NCI-H1105 (cell line): ENCODE measurements around the gene SZT2.
"Not testable (repeated sequence)": the region's sequence is repeated elsewhere in the genome, so short reads cannot be mapped to it uniquely, and the experiment has no call there.

Experiments used
- DNase-seq: peaks from one replicate; lab custom pipeline; 2025; lab: John Stamatoyannopoulos, UW

The SZT2 gene

GRCh38 chr1:43388613-43389012, 1.1 kb upstream of the SZT2 start:
- no peak for DNase-seq

- DNase-seq: no peak
These were observed 3.0 kb downstream of the SZT2 start for GRCh38 chr1:43392702-43393101.

GRCh38 chr1:43395523-43395922, 5.8 kb downstream of the SZT2 start:
- no peak for DNase-seq

- no peak for DNase-seq
These were observed 6.4 kb downstream of the SZT2 start for GRCh38 chr1:43396059-43396458.

GRCh38 chr1:43398227-43398626, 8.5 kb downstream of the SZT2 start:
- DNase-seq: no peak

GRCh38 chr1:43400441-43400840, 10.7 kb downstream of the SZT2 start:
- not testable (repeated sequence) for DNase-seq

- no peak for DNase-seq
These were observed 12.6 kb downstream of the SZT2 start for GRCh38 chr1:43402089-43402865.

GRCh38 chr1:43404353-43404752, 14.7 kb downstream of the SZT2 start:
- no peak for DNase-seq

GRCh38 chr1:43405219-43405875, 15.6 kb downstream of the SZT2 start:
- DNase-seq: no peak

GRCh38 chr1:43405876-43406234, 16.2 kb downstream of the SZT2 start:
- DNase-seq: no peak

GRCh38 chr1:43410571-43410970, 20.9 kb downstream of the SZT2 start:
- DNase-seq: no peak

- DNase-seq: not testable (repeated sequence)
These were observed 23.7 kb downstream of the SZT2 start for GRCh38 chr1:43413426-43413825.

GRCh38 chr1:43414634-43415223, 25.0 kb downstream of the SZT2 start:
- peak; percentile 20 for DNase-seq

- no peak for DNase-seq
These were observed 26.2 kb downstream of the SZT2 start for GRCh38 chr1:43415901-43416300.

- DNase-seq: no peak
These were observed 29.2 kb downstream of the SZT2 start for GRCh38 chr1:43418858-43419257.

GRCh38 chr1:43419627-43420425, 30.1 kb downstream of the SZT2 start:
- no peak for DNase-seq

GRCh38 chr1:43420874-43421273, 31.2 kb downstream of the SZT2 start:
- DNase-seq: no peak

- DNase-seq: no peak
These were observed 31.7 kb downstream of the SZT2 start for GRCh38 chr1:43421396-43421795.

- no peak for DNase-seq
These were observed 32.5 kb downstream of the SZT2 start for GRCh38 chr1:43421976-43422750.

GRCh38 chr1:43422995-43423671, 33.4 kb downstream of the SZT2 start:
- no peak for DNase-seq
